PFSK-1 (cell line): ENCODE data around the gene FBXL2.

Source experiments
- FOXP2 ChIP-seq: optimal IDR thresholded peaks from 2 replicates; pipeline ENCODE3; 2011; ENCODE audit warnings: borderline replicate concordance, control low read depth, inconsistent platforms; ENCODE audit not compliant: insufficient read depth; ENCODE audit errors: extremely low read length, extremely low read depth
- POLR2AphosphoS5 ChIP-seq: IDR thresholded peaks from 2 replicates; pipeline ENCODE4 v1.6.1; 2012; ENCODE audit warnings: low read depth, mild to moderate bottlenecking, control low read depth, low read length, moderate library complexity
- REST ChIP-seq, 2 experiments: IDR thresholded peaks; 2 replicates each; pipeline versions ENCODE4 v1.6.1 to v1.8.0; 2011 to 2012; ENCODE audit warnings: low read depth in 2 of 2, low read length in 2 of 2, control low read depth in 1 of 2, inconsistent platforms in 1 of 2, mild to moderate bottlenecking in 1 of 2, moderate library complexity in 1 of 2; ENCODE audit not compliant: insufficient read depth in 1 of 2
- SIN3A ChIP-seq: IDR thresholded peaks from 2 replicates; pipeline ENCODE4 v1.6.1; 2012; ENCODE audit warnings: mild to moderate bottlenecking, low read length, moderate library complexity, borderline replicate concordance; ENCODE audit not compliant: insufficient read depth
- TAF1 ChIP-seq: IDR thresholded peaks from 2 replicates; pipeline ENCODE4 v1.6.1; 2012; ENCODE audit warnings: low read length, control low read depth, borderline replicate concordance; ENCODE audit not compliant: insufficient read depth

The FBXL2 gene

GRCh38 chr3:33425453-33425852, 148.2 kb downstream of the FBXL2 start:
- TF ChIP-seq TAF1 (no peak), SIN3A (no peak), FOXP2 (no peak), POLR2AphosphoS5 (no peak), REST (IDR thresholded peaks at IDR 0.05; ENCODE audit: insufficient read depth in 1 of 2, low read depth in 2 of 2, low read length in 2 of 2) (no peak)

GRCh38 chr3:33426068-33426467, 148.8 kb downstream of the FBXL2 start:
- no peak for TF ChIP-seq SIN3A
- TF ChIP-seq REST (IDR thresholded peaks at IDR 0.05; ENCODE audit: insufficient read depth in 1 of 2, low read depth in 2 of 2, low read length in 2 of 2), result no peak
- no peak for TF ChIP-seq FOXP2
- TF ChIP-seq POLR2AphosphoS5, result no peak
- TF ChIP-seq TAF1, result no peak

- no peak for TF ChIP-seq POLR2AphosphoS5
- no peak for TF ChIP-seq SIN3A
- no peak for TF ChIP-seq TAF1
- TF ChIP-seq FOXP2, result no peak
- TF ChIP-seq REST (IDR thresholded peaks at IDR 0.05; ENCODE audit: insufficient read depth in 1 of 2, low read depth in 2 of 2, low read length in 2 of 2), result no peak
Measured at GRCh38 chr3:33426630-33427317, 149.5 kb downstream of the FBXL2 start.

- no peak for TF ChIP-seq REST (IDR thresholded peaks at IDR 0.05; ENCODE audit: insufficient read depth in 1 of 2, low read depth in 2 of 2, low read length in 2 of 2)
- TF ChIP-seq FOXP2, result no peak
- no peak for TF ChIP-seq SIN3A
- no peak for TF ChIP-seq POLR2AphosphoS5
- TF ChIP-seq TAF1, result no peak
Measured at GRCh38 chr3:33428734-33429133, 151.5 kb downstream of the FBXL2 start.

GRCh38 chr3:33430061-33430460, 152.8 kb downstream of the FBXL2 start:
- TF ChIP-seq REST (IDR thresholded peaks at IDR 0.05; ENCODE audit: insufficient read depth in 1 of 2, low read depth in 2 of 2, low read length in 2 of 2) (no peak), SIN3A (no peak), TAF1 (no peak), POLR2AphosphoS5 (no peak), FOXP2 (no peak)
